ENCODE data around the gene HTR6.

- TF ChIP-seq, protein P1, sequence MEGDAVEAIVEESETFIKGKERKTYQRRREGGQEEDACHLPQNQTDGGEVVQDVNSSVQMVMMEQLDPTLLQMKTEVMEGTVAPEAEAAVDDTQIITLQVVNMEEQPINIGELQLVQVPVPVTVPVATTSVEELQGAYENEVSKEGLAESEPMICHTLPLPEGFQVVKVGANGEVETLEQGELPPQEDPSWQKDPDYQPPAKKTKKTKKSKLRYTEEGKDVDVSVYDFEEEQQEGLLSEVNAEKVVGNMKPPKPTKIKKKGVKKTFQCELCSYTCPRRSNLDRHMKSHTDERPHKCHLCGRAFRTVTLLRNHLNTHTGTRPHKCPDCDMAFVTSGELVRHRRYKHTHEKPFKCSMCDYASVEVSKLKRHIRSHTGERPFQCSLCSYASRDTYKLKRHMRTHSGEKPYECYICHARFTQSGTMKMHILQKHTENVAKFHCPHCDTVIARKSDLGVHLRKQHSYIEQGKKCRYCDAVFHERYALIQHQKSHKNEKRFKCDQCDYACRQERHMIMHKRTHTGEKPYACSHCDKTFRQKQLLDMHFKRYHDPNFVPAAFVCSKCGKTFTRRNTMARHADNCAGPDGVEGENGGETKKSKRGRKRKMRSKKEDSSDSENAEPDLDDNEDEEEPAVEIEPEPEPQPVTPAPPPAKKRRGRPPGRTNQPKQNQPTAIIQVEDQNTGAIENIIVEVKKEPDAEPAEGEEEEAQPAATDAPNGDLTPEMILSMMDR (IDR thresholded peaks at IDR 0.05; ENCODE audit: low read depth, low read length): no peak
- TF ChIP-seq EZH2phosphoT487 (IDR thresholded peaks at IDR 0.05; ENCODE audit: low read depth): no peak
Observed at GRCh38 chr1:19710825-19711611, 46.3 kb downstream of the HTR6 start.

Measured in OCI-LY3 (cell line).